ENCODE results near the gene BRD3. TPM values are rescaled to one million over a fixed set of nuclear protein-coding genes. Genes with fewer than 3 reads are reported as not detected.

Gene BRD3
- polyA plus RNA-seq, 3 donors = 16.4 to 18.2 (median 17.1) TPM

DNA sequence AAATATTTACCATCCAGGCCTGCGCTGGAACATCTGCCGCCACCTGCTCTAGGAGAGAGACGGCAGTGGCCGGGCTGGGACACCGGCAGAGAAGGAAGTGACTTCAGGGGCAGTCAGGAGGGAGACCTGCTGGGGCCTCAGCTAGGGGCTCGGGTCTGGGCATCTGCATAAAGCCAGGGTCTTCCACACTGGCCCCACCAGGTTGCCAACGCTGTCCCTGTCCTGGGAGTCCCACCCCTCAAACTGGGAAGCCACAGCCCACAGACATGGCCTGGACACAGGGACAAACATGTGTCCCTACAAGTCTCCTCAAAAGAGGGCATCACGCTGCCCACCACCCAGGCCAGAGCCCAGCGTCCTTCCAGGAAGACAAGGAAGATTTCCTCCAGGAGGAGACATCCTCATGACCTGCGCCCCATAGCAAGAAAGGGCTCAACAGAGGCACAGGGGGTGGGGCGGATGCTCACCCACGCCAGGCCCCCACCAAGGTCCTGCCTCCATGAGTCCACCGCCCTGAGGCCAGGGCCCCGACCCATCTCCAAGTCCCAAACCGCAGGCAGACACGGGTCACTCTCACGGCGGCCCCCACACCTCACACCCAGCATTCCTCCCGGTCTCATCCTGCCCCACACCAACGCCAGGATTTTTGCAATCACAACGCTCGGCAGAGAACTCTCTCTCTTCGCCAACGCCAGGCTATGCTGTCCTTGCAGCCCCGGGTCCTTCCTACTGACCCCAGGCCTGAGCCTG lies 84.7 kb downstream of the BRD3 start:
- Histone ChIP-seq H3K4me3 (replicated peaks in 1 of 3; ENCODE audit: low read depth in 2 of 3, low read length in 3 of 3) (no peak overlapping the region), H3K9ac (ENCODE audit: insufficient read depth, low read length, poor library complexity, severe bottlenecking) (no peak overlapping the region), H3K36me3 (replicated peaks in 1 of 2; ENCODE audit: control insufficient read depth in 1 of 2, insufficient read depth in 2 of 2, low read length in 2 of 2) (no peaks in the 10 kb centered on the region), H4K20me1 (ENCODE audit: insufficient read depth, low read length) (peaks cover 98% of the 10 kb centered on the region), H3K27me3 (ENCODE audit: control insufficient read depth in 2 of 2, insufficient read depth in 2 of 2, low read length in 2 of 2) (no peaks in the 10 kb centered on the region), H3K9me3 (replicated peaks in 1 of 2; ENCODE audit: control insufficient read depth in 1 of 2, insufficient read depth in 1 of 2, low read length in 2 of 2) (no peaks in the 10 kb centered on the region), H3K4me2 (replicated peaks; ENCODE audit: extremely low read depth, low read length, poor library complexity, severe bottlenecking) (no peak overlapping the region), H3K79me2 (ENCODE audit: insufficient read depth, low read length) (peaks cover 65% of the 10 kb centered on the region), H3K4me1 (ENCODE audit: control insufficient read depth in 1 of 2, insufficient read depth in 2 of 2, low read length in 2 of 2) (no peaks in the 10 kb centered on the region), H2AFZ (ENCODE audit: insufficient read depth, low read depth, low read length, poor library complexity, severe bottlenecking) (no peak overlapping the region), H3K27ac (ENCODE audit: low read depth in 1 of 2, low read length in 2 of 2) (no peak overlapping the region)
- peak overlapping the region in 1 of 2 donors; percentile 28 for H3K4me3 Mint-ChIP-seq
- H3K9me3 Mint-ChIP-seq = no peaks in the 10 kb centered on the region
- H3K36me3 Mint-ChIP-seq = peaks cover 3 to 8% of the 10 kb centered on the region in 2 donors
- intact Hi-C loops (cut with micrococcal nuclease) = no loop called here
- no peak overlapping the region for H3K27ac Mint-ChIP-seq
- no peak for TF ChIP-seq CTCF (IDR thresholded peaks at IDR 0.05)
- no peak for DNase-seq
- H3K27me3 Mint-ChIP-seq (ENCODE audit: low read depth in 3 of 3) = peaks cover 4 to 20% (median 9%) of the 10 kb centered on the region in 3 donors
- H3K4me1 Mint-ChIP-seq = peaks cover 17% of the 10 kb centered on the region
- 87% methylated on average over 24 of the region's 25 CpGs for WGBS (ENCODE audit: insufficient coverage)

GRCh38 chr9:133981958-133982681 lies 85.7 kb downstream of the BRD3 start:
- Mint-ChIP-seq H3K36me3 (peaks cover 3 to 16% of the 10 kb centered on the region in 2 donors), H3K4me1 (peaks cover 16% of the 10 kb centered on the region), H3K9me3 (no peaks in the 10 kb centered on the region), H3K4me3 (no peak overlapping the region), H3K27me3 (ENCODE audit: low read depth in 3 of 3) (peaks cover 2 to 21% (median 9%) of the 10 kb centered on the region in 3 donors), H3K27ac (no peak overlapping the region)
- 92% methylated on average over 27 of the region's 28 CpGs for WGBS (ENCODE audit: insufficient coverage)
- intact Hi-C loops (cut with micrococcal nuclease) = no loop called here
- H3K4me2 ChIP-seq (replicated peaks; ENCODE audit: extremely low read depth, low read length, poor library complexity, severe bottlenecking) = no peak overlapping the region
- H3K4me3 ChIP-seq (replicated peaks in 1 of 3; ENCODE audit: low read depth in 2 of 3, low read length in 3 of 3) = no peak overlapping the region
- no peak overlapping the region for H3K9ac ChIP-seq (ENCODE audit: insufficient read depth, low read length, poor library complexity, severe bottlenecking)
- H3K36me3 ChIP-seq (replicated peaks in 1 of 2; ENCODE audit: control insufficient read depth in 1 of 2, insufficient read depth in 2 of 2, low read length in 2 of 2) = no peaks in the 10 kb centered on the region
- H2AFZ ChIP-seq (ENCODE audit: insufficient read depth, low read depth, low read length, poor library complexity, severe bottlenecking) = no peak overlapping the region
- no peaks in the 10 kb centered on the region for H3K4me1 ChIP-seq (ENCODE audit: control insufficient read depth in 1 of 2, insufficient read depth in 2 of 2, low read length in 2 of 2)
- H3K79me2 ChIP-seq (ENCODE audit: insufficient read depth, low read length) = peaks cover 56% of the 10 kb centered on the region
- no peak for TF ChIP-seq CTCF (IDR thresholded peaks at IDR 0.05)
- H3K27ac ChIP-seq (ENCODE audit: low read depth in 1 of 2, low read length in 2 of 2) = no peak overlapping the region
- H3K9me3 ChIP-seq (replicated peaks in 1 of 2; ENCODE audit: control insufficient read depth in 1 of 2, insufficient read depth in 1 of 2, low read length in 2 of 2) = no peaks in the 10 kb centered on the region
- no peak for DNase-seq
- H3K27me3 ChIP-seq (ENCODE audit: control insufficient read depth in 2 of 2, insufficient read depth in 2 of 2, low read length in 2 of 2) = no peaks in the 10 kb centered on the region
- H4K20me1 ChIP-seq (ENCODE audit: insufficient read depth, low read length) = peaks cover 98% of the 10 kb centered on the region
